Adrenal gland (tissue), 19 donors: Measurements from ENCODE around the gene BTN2A1. TPM values are rescaled to one million over a fixed set of nuclear protein-coding genes. Genes with fewer than 3 reads are reported as not detected.
A peak's percentile ranks its signal among the peaks of the same experiment; 100 is the strongest.

Experiments used
- DNase-seq, 7 donors: peaks; one replicate each; pipeline ENCODE4 v3.0.0-alpha.2; 2019 to 2020
- H3K27ac ChIP-seq, 5 donors: fragments of 200-600 bp; sonication (generic) in 4 of 5; 1 replicate in 3 of 5; 2 replicates in 2 of 5; pipeline versions ENCODE4 v1.5.1 to v1.8.0; 2016 to 2020; ENCODE audit warnings: mild to moderate bottlenecking in 1 of 5
- H3K27me3 ChIP-seq: fragments of 200-600 bp; 2 replicates; pipeline ENCODE4 v1.8.0; 2021
- H3K36me3 ChIP-seq, 2 donors: fragments of 200-600 bp; replicated peaks in 1 of 2; 1 replicate in 1 of 2; 2 replicates in 1 of 2; pipeline versions ENCODE4 v1.5.1 to v1.8.0; 2018 to 2022
- H3K4me1 ChIP-seq, 2 donors: fragments of 200-600 bp; replicated peaks in 1 of 2; 1 replicate in 1 of 2; 2 replicates in 1 of 2; pipeline versions ENCODE4 v1.5.1 to v1.8.0; 2018 to 2021
- H3K4me3 ChIP-seq, 4 donors: fragments of 200-600 bp; sonication (generic) in 3 of 4; one replicate each; pipeline ENCODE4 v1.5.1; 2016 to 2018
- H3K9me3 ChIP-seq, 3 donors: fragments of 200-600 bp; sonication (generic) in 1 of 3; replicated peaks in 1 of 3; 1 replicate in 2 of 3; 2 replicates in 1 of 3; pipeline versions ENCODE4 v1.5.1 to v1.8.0; 2016 to 2021
- POLR2A ChIP-seq, 2 donors: fragments of 450-650 bp; IDR thresholded peaks; one replicate each; pipeline ENCODE4 v1.6.1; 2017; ENCODE audit warnings: antibody characterized with exemption in 2 of 2, mild to moderate bottlenecking in 2 of 2, moderate library complexity in 1 of 2
- WGBS, 4 donors: extraction: QIAGEN DNeasy Blood & Tissue Kit in 2 of 4; methylation state at CpG; one replicate each; pipeline versions ENCODE4 v1.1.5 to v1.1.7; 2013 to 2017; 5-methylcytosine and 5-hydroxymethylcytosine counted together
- intact Hi-C, 2 donors: fragments of 100-400 bp; cut with DNase I; formaldehyde crosslinking; loops; one replicate each; pipeline versions ENCODE4 v1.14.1 to v1.15.0; 2022 to 2023
- long read RNA-seq, 10 donors: library from polyadenylated mRNA in 3 of 10; unstranded in 2 of 10; stranded (forward) in 1 of 10; transcript quantifications; one replicate each; pipeline ENCODE4 v2.0.0 and lab custom pipeline, GENCODE V29; 2021 to 2026
- polyA plus RNA-seq, 3 donors: library from polyadenylated mRNA; stranded (reverse); fragments of 200-250 nt in 2 of 3; fragments of 350-450 nt in 1 of 3; fragmentation: Illumina TruSeq in 1 of 3; extraction: RNeasy Lipid Tissue Mini Kit (QIAGEN cat#74804) in 1 of 3; gene quantifications; one replicate each; pipeline ENCODE4 v1.2.3, GENCODE V29; 2013 to 2014
- total RNA-seq, 9 donors: library from RNA; depleted of rRNA in 4 of 9; stranded (reverse); fragments of >200 nt in 4 of 9; fragments of 120-200 nt in 1 of 9; fragmentation: NEBNext Ultra II Directional in 1 of 9; extraction: Animal tissue kit (Norgen Biotek cat#: 25700) in 1 of 9; gene quantifications; one replicate each; pipeline versions ENCODE4 v1.1.0 to v1.2.4, GENCODE V29; 2013 to 2023
- TF ChIP-seq, protein P1 (sequence below), 6 experiments: fragments of 450-650 bp in 4 of 6; fragments of 200-600 bp in 2 of 6; sonication (generic) in 1 of 6; IDR thresholded peaks; 1 replicate in 5 of 6; 2 replicates in 1 of 6; pipeline versions ENCODE4 v1.5.1 to v1.8.0; 2016 to 2021; ENCODE audit warnings: antibody characterized with exemption in 6 of 6, mild to moderate bottlenecking in 2 of 6, moderate library complexity in 1 of 6
- donor health status: healthy with polysubstance abuse.
- donor health status: Bipolar disorder and iron deficiency.
- donor health status: DM: yes; HTN: yes; CAD: no.
- donor health status: DM: no; HTN: no; CAD: no.
- donor health status: DM: no; HTN: no; CAD: no.
- donor health status: DM: yes; HTN: yes; CAD: no.

Gene BTN2A1
- 10 to 100 TPM; 11.4 to 52.0 (median 22.8) TPM for total RNA-seq
- 10 to 100 TPM; 18.4 to 38.5 (median 19.0) TPM for polyA plus RNA-seq
- long read RNA-seq, donor 1, partial matches to known transcripts = 5 of 15 reads
- long read RNA-seq, donor 1, other reads (novel, unspliced or antisense) = 5 of 15 reads
- long read RNA-seq, donor 2, partial matches to known transcripts = 0 of 3 reads
- long read RNA-seq, donor 2, other reads (novel, unspliced or antisense) = 0 of 3 reads
- long read RNA-seq, donor 3 = 0 reads
- long read RNA-seq, donor 4, partial matches to known transcripts = 6 of 16 reads
- long read RNA-seq, donor 4, other reads (novel, unspliced or antisense) = 7 of 16 reads
- long read RNA-seq, donor 5, transcript BTN2A1-201 (8 exons, 2,920 nt) = major isoform, 14 of 44 reads
- long read RNA-seq, donor 5, transcript BTN2A1-202 (9 exons, 3,024 nt) = minor isoform, 6 of 44 reads
- long read RNA-seq, donor 5, partial matches to known transcripts = 7 of 44 reads
- long read RNA-seq, donor 5, other reads (novel, unspliced or antisense) = 15 of 44 reads
- long read RNA-seq, donor 6, partial matches to known transcripts = 4 of 9 reads
- long read RNA-seq, donor 6, other reads (novel, unspliced or antisense) = 3 of 9 reads
- long read RNA-seq, donor 7, partial matches to known transcripts = 0 of 2 reads
- long read RNA-seq, donor 7, other reads (novel, unspliced or antisense) = 0 of 2 reads
- long read RNA-seq, donor 8, partial matches to known transcripts = 0 of 10 reads
- long read RNA-seq, donor 8, other reads (novel, unspliced or antisense) = 6 of 10 reads
- long read RNA-seq, donor 9, partial matches to known transcripts = 0 of 2 reads
- long read RNA-seq, donor 9, other reads (novel, unspliced or antisense) = 0 of 2 reads
- long read RNA-seq, donor 10 = 0 reads

DNA sequence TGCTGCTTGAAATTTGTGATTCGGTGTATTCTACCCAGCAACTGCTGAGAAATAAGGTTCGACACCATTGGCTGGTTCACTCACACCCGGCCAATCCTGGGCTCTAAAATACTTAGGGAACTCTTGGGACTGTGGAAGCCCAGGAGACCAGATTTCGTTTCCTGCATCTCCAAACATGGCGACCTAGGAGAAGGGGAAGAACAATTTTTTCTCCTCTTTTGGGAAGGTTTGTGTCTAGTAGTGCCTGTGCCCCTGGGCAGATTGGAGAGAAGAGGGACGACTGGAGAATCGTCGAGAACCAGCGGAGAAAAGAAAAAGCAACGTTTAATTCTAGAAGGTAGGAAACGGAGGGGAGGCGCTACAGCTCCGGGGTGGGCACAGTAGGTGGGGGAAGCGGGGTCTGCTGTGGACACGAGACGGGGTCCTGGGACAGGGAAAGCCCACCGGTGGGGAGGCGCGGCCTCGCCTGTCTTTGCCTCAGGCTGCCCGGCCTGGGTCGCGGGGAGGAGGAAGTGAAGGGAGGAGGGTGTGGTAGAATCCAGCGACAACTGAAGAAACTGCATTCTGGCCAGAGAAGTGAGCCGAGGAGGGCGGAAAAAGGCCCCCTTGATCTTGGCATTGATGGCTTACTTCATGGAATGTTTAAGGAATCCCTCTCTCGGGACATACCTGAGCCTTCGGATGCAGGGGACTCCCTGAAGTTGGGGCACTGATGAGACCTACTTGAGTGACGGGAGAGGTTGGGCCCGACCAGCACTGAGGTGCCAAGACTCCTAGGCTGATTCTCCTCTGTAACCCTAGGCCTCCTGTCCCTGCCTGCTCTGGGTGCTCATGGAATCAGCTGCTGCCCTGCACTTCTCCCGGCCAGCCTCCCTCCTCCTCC lies at the start of gene BTN2A1:
Gene BTN2A1 (plus strand): TSS at position 150 of the 883 bp plus-strand sequence. CDS start 682 bp downstream, at position 832.
- peak; percentile 82 to 96 (median 88) for DNase-seq
- Histone ChIP-seq H3K27ac (peak within 1 kb of the TSS; percentile 66 to 90 (median 87)), H3K9me3 (no peaks in the 10 kb centered on the region), H3K4me3 (peak within 1 kb of the TSS; percentile 69 to 94 (median 77)), H3K4me1 (peaks cover 18 to 48% of the 10 kb centered on the region in 2 donors), H3K27me3 (no peaks in the 10 kb centered on the region), H3K36me3 (peaks cover 0 to 21% of the 10 kb centered on the region in 2 donors)
- TF ChIP-seq, protein P1, sequence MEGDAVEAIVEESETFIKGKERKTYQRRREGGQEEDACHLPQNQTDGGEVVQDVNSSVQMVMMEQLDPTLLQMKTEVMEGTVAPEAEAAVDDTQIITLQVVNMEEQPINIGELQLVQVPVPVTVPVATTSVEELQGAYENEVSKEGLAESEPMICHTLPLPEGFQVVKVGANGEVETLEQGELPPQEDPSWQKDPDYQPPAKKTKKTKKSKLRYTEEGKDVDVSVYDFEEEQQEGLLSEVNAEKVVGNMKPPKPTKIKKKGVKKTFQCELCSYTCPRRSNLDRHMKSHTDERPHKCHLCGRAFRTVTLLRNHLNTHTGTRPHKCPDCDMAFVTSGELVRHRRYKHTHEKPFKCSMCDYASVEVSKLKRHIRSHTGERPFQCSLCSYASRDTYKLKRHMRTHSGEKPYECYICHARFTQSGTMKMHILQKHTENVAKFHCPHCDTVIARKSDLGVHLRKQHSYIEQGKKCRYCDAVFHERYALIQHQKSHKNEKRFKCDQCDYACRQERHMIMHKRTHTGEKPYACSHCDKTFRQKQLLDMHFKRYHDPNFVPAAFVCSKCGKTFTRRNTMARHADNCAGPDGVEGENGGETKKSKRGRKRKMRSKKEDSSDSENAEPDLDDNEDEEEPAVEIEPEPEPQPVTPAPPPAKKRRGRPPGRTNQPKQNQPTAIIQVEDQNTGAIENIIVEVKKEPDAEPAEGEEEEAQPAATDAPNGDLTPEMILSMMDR (IDR thresholded peaks at IDR 0.05) = no peak
- TF ChIP-seq POLR2A (IDR thresholded peaks at IDR 0.05) = peak in 1 of 2 donors; percentile 68
- intact Hi-C loops = no loop called here
- 0 to 1% (median 1%) methylated on average over 22 to 31 of the region's 31 CpGs for WGBS, 4 donors

DNA sequence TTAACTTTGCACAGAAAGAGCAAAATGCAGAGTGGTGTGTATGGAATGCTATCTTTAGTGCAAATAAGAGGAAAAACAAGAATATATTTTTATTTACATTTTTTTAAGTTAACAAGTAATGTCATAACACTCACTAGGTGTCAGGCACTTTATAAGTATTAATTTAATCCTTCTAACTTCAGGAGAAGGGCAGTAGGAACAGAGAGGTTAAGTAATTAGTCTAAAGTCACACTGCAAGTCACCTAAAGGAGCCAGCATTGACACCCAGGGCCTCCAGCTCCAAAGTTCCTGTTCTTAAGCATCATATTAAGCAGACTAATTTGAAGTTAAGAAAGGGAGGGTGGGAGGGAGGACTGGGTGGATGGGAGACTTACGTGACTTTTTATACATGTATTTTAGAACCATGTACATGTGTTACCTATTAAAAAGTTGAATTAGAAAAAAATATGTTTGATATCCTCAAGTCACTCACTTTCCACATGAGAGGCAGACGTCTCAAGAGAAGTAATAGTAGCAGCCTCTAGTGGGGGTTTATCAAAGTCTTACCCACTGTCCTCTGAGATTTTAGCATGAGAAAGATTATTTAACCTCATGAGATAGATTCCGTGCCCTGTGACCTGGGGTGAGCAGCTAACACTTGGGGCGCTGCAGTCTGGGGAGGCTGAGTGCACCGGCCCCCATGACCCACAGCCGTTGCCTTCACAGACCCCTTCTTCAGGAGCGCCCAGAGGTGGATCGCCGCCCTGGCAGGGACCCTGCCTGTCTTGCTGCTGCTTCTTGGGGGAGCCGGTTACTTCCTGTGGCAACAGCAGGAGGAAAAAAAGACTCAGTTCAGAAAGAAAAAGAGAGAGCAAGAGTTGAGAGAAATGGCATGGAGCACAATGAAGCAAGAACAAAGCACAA lies 48.7 kb upstream of the BTN2A1 start:
- WGBS, 4 donors = 89 to 92% (median 90%) methylated on average over 10 of the region's 10 CpGs
- H3K4me3 ChIP-seq = no peak overlapping the region

DNA sequence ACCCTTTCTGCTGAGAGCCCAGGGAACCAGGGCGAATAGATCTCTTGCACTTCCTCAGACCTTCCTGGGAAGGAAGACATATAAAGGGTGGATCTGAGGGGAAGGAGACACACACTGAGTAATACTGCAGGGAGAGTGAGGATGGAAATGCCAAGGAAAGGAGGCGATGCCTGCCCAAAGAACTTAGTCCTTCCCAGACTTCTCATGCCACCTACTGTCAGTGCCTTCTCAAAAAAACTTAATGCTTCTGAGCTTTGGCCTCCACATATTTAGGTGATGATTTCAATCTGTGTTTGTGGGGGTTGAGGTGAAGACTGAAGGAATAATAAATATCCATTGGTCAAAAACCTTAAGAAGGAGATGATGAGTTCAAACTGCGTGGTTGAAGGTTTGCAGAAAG lies 46.0 kb upstream of the BTN2A1 start:
- H3K36me3 ChIP-seq = peaks cover 0 to 28% of the 10 kb centered on the region in 2 donors
- 94 to 99% (median 97%) methylated on average over 3 of the region's 3 CpGs for WGBS, 4 donors

More for the DNA sequence above, 48.7 kb upstream of the BTN2A1 start:
- Histone ChIP-seq H3K4me1 (peaks cover 0 to 2% of the 10 kb centered on the region in 2 donors), H3K9me3 (no peaks in the 10 kb centered on the region), H3K27me3 (no peaks in the 10 kb centered on the region), H3K36me3 (peaks cover 0 to 36% of the 10 kb centered on the region in 2 donors), H3K27ac (no peak overlapping the region)
- intact Hi-C loops = no loop called here
- TF ChIP-seq POLR2A (IDR thresholded peaks at IDR 0.05) = no peak
- TF ChIP-seq, protein P1 (IDR thresholded peaks at IDR 0.05) = no peak
- no peak for DNase-seq

More for the DNA sequence above, 46.0 kb upstream of the BTN2A1 start:
- H3K4me1 ChIP-seq = no peaks in the 10 kb centered on the region
- H3K9me3 ChIP-seq = no peaks in the 10 kb centered on the region
- H3K27ac ChIP-seq = no peak overlapping the region
- H3K4me3 ChIP-seq = no peak overlapping the region
- intact Hi-C loops = no loop called here
- TF ChIP-seq, protein P1 (IDR thresholded peaks at IDR 0.05) = no peak
- no peak for TF ChIP-seq POLR2A (IDR thresholded peaks at IDR 0.05)
- no peak for DNase-seq
- H3K27me3 ChIP-seq = no peaks in the 10 kb centered on the region
